Stimulated activated CD4-positive, alpha-beta T cell treated with anti-CD3 and anti-CD28 coated beads, Interleukin-1b, Interleukin-23, amount 100 ng/mL, for 4 hours (primary cell): Measurements from ENCODE around the gene DUSP2.

Source experiments
- DNase-seq, 2 donors: peaks; one replicate each; pipeline ENCODE4 v3.0.0-alpha.2; 2020; ENCODE audit warnings: low read depth in 2 of 2

The DUSP2 gene

GRCh38 chr2:96114903-96115581 lies 30.2 kb downstream of the DUSP2 start:
- DNase-seq: no peak

DNA sequence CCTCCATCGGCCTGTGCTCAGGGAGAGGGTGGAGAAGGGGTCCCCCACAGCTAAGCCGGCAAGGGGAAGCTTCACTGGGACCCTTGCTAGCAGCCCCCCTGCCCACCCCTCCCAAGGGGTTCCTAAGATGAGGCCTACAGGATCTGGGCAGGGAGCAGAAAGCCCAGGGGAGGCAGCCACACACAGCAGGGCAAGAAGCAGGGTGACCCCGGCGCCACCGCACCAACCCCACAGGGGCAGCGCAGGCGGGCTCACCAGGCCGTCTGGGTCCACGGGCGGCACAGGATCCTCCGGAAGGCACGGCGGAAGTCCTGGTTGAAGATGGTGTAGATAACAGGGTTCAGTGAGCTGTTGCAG lies 30.7 kb downstream of the DUSP2 start:
- DNase-seq: no peak

DNA sequence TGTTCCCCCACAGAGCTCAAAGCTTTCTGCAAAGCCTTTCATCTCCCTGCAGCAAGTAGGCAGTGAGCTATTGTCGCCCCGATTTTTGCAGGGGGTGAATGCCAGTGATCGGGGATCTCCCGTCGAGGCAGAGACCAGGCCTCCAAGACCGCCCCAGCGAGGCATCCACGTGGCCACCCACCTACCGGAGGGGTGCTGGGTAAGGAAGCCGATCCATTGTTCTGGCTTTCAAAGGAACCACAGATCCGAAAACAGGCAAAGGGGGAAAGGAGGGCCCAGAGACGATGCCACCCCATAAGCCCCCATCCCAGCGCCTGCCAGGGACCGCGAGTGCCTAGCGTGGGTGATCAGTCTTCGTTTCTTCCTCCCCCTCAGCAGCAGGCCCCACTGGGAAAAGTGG lies 31.3 kb downstream of the DUSP2 start:
- no peak for DNase-seq

DNA sequence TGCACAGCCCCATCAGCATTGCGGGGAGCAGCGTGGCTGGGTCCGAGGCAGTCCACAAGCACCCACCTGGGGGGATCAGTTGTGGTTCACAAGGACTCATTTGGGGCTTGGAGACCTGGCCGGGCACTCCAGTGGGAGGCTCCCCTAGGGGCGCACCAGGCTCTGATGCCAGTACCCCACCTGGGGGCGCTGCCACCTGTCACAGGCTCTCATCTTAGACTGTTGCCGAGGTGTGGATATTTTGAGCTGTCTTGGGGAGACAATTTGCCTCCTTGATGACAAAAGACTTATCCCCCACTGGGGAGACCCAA lies 31.9 kb downstream of the DUSP2 start:
- no peak for DNase-seq

DNA sequence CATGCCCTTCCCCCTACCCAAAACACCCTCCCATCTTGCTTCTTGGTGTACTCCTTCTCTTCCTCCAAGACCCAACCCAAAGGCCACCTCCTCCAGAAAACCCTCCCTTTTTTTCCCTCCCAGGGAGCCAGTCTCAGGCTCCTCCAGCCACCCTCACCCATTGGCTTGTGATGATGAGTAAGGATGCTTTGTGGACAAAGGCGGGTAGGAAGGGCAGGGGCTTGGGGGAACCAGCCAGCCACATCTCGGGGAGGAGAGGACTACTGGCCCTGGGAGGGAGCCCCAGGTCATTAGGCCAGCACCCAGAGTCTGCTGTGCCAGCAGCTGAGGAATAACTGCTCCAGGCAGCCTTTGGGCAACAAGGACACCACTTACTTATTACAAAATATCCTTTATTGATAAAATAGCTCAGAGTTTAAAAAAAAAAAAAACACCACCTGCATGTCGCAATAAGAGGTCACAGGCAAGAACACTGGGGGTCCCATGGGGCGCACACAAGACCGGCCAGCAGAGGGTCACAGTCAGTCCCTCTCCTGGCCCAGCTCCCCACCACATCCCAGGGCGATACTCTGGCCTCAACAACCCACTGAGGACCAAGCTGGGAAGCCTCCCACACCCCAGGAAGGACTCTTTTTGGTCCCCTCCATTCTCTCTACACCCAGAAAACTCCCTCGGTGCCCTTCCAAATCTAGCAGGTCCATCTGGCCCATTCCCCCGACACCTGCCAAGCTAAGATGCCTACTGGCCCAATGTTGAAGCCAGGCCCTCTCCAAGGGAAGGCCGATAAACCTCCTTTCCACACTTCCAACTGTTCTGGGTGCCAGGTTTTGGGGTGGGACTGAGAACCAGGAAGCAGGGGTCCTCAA lies 32.5 kb downstream of the DUSP2 start:
- no peak for DNase-seq

- DNase-seq: no peak
Observed at GRCh38 chr2:96111823-96112500, 33.3 kb downstream of the DUSP2 start.

GRCh38 chr2:96111257-96111640 lies 34.0 kb downstream of the DUSP2 start:
- no peak for DNase-seq

GRCh38 chr2:96110621-96111256 lies 34.5 kb downstream of the DUSP2 start:
- DNase-seq: no peak

- no peak for DNase-seq
Observed at GRCh38 chr2:96109931-96110511, 35.2 kb downstream of the DUSP2 start.

GRCh38 chr2:96109361-96109680 lies 35.9 kb downstream of the DUSP2 start:
- no peak for DNase-seq

GRCh38 chr2:96108541-96109360 lies 36.5 kb downstream of the DUSP2 start:
- DNase-seq: no peak

DNA sequence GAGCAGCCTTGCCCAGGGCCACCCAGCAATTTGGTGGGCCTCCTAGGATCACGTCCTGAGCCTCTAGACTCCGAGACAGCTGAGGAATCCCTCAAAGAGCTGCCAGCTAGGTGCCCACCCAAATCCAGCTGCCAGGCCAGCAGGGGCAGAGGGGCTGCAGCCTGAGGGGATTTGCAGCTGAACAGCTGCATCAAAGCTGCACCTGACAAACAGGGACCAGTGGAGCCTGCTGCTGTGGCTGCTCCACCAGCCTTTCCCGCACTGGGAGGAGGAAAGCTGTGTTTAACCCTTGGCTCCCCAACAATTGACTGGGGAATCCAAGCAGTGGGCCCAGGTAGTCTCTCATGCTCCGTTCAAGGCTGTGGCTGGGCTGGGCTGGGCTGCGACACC lies 37.1 kb downstream of the DUSP2 start:
- no peak for DNase-seq

GRCh38 chr2:96107708-96108065 lies 37.6 kb downstream of the DUSP2 start:
- DNase-seq: no peak

DNA sequence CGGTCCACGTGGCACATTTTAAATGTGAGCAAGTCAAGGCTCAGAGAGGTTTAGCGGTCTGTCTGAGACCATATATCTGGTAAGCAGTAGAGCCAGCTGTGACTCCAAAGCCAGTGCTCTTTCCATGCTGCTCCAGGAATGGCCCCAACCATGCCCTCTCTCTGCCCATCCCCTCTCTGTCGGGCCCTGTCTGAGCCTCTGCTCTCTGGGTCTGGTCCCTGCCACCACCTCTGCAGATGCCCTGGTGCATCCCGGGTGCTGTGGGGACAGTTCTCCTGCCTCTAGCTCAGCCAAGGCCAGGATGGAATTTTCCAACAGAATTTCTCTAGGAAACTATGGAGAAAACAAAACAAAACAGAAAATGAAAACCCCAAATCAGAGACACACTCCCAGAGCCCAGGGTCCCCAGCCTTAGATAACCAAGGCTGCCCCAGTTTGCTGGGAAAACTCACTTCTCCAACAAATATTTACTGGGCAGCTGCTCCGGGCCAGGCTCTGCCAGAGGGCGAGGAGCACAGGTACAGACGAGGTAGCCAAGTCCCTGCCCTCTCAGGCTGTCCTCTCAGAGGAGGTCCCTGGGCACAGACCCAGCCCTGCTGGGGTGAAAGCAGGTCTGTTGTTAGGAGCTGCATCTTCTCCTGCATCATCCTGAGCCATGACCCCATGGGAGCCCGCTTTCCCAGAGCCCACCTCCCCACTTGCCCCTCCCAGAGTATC lies 38.1 kb downstream of the DUSP2 start:
- no peak for DNase-seq

- no peak for DNase-seq
Observed at GRCh38 chr2:96105994-96106715, 39.1 kb downstream of the DUSP2 start.

- no peak for DNase-seq
Observed at GRCh38 chr2:96105152-96105915, 39.9 kb downstream of the DUSP2 start.

DNA sequence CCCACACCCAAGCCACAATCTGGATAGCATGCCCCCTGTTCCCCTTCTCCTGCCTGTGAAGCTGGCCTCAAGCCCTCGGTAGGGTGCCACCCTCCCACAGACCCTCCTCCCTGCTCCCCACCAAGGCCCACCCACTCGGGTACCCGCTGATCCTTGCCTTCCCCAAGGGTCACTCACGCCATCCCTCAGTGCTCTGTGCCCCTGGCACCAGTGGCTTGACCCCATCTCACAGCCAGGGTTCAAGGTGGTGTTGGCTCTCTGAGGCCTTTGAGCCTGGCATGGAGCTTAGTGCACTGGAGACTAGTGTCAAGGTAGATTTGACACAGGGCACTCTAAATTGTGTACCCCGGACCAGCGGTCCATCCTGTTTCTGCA lies 40.8 kb downstream of the DUSP2 start:
- DNase-seq: no peak

DNA sequence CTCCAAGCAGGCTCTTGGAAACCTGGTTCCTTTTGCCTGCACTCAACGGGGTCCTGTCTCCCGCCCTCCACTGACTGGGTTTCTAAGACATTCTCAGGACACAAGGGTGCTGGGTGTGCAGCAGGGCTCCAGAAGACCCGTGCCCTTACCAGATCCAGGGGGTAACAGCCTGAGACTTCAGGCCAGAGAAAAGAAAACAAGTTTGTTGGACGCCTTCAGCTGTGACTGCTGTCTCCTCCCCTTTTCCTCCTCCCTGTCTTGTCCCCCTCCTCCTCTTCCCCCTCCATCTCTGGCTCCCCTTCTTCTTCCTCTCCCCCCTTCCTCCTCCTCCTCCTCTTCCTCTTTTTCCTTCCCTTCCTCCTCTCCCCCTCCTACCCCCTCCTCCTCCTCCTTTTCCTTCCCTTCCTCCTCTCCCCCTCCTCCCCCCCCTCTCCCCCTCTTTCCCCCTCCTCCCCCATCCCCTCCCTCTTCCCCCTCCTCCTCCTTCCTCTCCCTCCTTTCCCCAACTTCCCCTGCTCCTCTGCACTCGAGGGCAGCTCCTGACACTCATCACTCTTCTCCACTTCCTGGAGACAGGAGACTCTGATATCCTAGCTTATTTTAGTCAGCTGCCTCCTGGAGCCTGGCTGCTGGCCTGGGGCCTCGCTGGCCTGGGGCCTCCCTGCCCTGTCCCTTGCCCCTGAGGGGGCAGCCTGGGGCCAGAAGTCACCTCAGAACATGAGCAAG lies 41.3 kb downstream of the DUSP2 start:
- no peak for DNase-seq

DNA sequence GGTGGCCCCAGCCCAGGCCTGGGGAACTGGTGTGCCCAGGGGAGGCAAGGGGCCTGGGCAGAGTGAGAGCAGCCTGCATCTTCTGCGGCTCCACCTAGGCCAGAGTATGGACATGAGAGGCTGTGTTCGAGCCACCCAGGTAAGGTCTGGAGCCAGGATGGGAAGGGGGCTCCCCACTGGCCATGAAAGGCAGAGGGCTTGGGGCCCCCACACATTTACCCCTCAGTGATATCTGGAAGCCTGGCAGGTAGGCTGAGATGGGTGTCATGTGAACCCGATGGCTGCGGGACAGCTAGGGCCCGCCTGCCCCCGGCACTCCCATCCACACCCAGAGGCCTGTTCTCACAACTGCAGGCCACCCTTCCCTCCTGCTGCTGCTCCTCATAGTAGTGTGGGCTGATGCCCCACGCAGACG lies 42.0 kb downstream of the DUSP2 start:
- DNase-seq: no peak
